Cardiac septum (tissue), 1 donor: Measurements from ENCODE around the gene ADGRG1. TPM values are rescaled to one million over a fixed set of nuclear protein-coding genes. Genes with fewer than 3 reads are reported as not detected.
"Not testable (repeated sequence)": the region's sequence is repeated elsewhere in the genome, so short reads cannot be mapped to it uniquely, and the experiment has no call there.

Experiments used
- DNase-seq: peaks from one replicate; pipeline ENCODE4 v3.0.0-alpha.2; 2020; ENCODE audit warnings: low spot score
- intact Hi-C: fragments of 100-400 bp; cut with DNase I; formaldehyde crosslinking; loops from one replicate; pipeline ENCODE4 v1.14.0; 2022
- total RNA-seq: library from RNA; stranded (reverse); fragmentation: NEBNext Ultra II Directional; extraction: Animal tissue kit (Norgen Biotek cat#: 25700); gene quantifications from one replicate; pipeline ENCODE4 v1.2.1, GENCODE V29; 2021
- donor health status: DM: no; HTN: no; CAD: no.

Gene ADGRG1
- total RNA-seq, 1 donor from 2014 or later = 15.9 TPM

DNA sequence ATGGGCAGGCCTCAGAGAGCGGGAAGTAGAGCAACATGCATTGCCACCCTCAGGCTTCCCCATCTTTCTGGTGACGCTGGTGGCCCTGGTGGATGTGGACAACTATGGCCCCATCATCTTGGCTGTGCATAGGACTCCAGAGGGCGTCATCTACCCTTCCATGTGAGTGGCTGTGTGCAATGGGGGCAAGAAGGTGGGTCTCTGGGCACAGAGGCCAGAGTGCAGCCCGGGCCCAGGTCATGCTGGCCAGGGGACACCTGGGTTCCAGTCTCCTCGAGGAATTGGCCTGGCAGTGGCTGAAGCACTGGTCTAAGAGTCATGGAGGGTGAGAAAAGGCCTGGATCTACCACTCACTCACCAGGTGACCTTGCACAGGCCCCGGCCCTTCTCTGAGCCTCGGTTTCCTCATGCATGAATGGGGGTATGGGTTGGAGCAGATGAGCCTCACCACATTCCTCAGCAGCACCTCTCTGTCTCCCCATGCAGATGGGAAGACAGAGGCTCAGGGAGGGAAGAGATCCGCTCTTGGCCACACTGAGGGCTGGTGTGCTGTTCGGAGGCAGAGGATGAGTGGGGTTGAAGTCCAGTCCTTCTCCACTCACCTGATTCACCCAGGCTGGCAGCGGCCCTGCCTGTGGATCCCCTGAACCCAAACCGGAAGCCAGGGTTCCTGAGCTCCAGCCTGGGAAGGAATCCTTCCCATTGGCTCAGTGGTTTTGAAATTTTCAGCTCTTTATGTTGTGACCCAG is 32.5 kb downstream of the ADGRG1 start:
- DNase-seq = no peak
- intact Hi-C loops = no loop called here

DNA sequence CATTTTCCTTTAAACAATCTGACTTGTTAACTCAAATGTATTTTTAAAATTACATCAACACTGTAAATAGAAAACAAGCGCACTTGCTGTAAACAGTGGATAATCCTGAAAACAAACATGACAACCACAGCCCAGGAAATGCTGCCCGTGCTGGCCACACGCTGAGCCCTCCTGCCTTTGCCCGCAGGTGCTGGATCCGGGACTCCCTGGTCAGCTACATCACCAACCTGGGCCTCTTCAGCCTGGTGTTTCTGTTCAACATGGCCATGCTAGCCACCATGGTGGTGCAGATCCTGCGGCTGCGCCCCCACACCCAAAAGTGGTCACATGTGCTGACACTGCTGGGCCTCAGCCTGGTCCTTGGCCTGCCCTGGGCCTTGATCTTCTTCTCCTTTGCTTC is 33.1 kb downstream of the ADGRG1 start:
- no peak for DNase-seq
- intact Hi-C loops = no loop called here

DNA sequence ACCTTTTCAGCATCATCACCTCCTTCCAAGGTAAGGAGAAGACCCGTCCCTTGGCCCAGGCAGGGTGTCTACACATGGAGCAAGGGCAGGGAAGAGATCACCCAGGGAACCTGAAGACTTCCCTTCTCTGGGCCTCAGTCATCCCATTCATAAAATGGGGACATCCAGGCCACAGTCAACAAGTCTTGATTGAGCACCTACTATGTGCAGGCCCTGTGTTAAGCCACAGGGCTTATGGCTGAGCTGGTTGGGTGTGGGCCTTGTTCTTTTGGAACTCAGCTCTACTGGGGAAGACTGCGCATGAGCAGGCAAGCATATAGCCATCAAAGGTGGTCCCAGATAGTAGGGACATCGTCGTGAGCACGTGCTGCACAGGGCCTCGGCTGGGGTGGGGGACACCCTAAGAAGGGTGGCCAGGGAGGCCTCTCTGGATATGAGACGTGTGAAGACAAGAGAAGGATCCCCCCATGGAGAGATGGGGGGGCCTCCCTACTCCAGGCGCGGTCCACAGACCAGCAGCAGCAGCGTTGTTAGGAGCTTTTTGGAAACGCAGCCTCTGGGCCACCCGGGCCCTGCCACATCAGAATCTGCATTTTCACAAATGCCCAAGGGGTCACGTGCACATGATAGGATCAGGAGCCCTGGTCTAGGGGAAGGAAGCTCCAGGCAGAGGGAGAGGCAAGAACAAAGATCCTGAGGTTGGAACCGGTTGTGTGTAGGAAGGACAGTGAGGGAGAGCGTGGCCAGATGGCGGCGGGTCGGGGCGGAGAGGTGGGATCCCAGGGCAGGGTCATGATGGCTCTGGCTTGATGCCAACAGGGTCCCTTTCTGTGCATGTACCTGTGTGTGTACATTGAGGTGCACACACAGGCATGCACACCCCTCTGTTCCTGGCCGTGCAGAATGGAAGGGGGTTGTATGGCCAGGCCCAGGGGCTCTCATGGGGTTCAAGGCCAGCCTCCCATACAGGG is 33.8 kb downstream of the ADGRG1 start:
- intact Hi-C loops = no loop called here
- DNase-seq = no peak

DNA sequence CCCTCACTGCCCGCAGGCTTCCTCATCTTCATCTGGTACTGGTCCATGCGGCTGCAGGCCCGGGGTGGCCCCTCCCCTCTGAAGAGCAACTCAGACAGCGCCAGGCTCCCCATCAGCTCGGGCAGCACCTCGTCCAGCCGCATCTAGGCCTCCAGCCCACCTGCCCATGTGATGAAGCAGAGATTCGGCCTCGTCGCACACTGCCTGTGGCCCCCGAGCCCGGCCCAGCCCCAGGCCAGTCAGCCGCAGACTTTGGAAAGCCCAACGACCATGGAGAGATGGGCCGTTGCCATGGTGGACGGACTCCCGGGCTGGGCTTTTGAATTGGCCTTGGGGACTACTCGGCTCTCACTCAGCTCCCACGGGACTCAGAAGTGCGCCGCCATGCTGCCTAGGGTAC is 35.0 kb downstream of the ADGRG1 start:
- no peak for DNase-seq
- intact Hi-C loops = no loop called here

DNA sequence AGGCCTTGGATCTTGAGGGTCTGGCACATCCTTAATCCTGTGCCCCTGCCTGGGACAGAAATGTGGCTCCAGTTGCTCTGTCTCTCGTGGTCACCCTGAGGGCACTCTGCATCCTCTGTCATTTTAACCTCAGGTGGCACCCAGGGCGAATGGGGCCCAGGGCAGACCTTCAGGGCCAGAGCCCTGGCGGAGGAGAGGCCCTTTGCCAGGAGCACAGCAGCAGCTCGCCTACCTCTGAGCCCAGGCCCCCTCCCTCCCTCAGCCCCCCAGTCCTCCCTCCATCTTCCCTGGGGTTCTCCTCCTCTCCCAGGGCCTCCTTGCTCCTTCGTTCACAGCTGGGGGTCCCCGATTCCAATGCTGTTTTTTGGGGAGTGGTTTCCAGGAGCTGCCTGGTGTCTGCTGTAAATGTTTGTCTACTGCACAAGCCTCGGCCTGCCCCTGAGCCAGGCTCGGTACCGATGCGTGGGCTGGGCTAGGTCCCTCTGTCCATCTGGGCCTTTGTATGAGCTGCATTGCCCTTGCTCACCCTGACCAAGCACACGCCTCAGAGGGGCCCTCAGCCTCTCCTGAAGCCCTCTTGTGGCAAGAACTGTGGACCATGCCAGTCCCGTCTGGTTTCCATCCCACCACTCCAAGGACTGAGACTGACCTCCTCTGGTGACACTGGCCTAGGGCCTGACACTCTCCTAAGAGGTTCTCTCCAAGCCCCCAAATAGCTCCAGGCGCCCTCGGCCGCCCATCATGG is 35.7 kb downstream of the ADGRG1 start:
- DNase-seq = no peak
- intact Hi-C loops = no loop called here

DNA sequence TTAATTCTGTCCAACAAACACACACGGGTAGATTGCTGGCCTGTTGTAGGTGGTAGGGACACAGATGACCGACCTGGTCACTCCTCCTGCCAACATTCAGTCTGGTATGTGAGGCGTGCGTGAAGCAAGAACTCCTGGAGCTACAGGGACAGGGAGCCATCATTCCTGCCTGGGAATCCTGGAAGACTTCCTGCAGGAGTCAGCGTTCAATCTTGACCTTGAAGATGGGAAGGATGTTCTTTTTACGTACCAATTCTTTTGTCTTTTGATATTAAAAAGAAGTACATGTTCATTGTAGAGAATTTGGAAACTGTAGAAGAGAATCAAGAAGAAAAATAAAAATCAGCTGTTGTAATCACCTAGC is 36.2 kb downstream of the ADGRG1 start:
- no peak for DNase-seq
- intact Hi-C loops = no loop called here

DNA sequence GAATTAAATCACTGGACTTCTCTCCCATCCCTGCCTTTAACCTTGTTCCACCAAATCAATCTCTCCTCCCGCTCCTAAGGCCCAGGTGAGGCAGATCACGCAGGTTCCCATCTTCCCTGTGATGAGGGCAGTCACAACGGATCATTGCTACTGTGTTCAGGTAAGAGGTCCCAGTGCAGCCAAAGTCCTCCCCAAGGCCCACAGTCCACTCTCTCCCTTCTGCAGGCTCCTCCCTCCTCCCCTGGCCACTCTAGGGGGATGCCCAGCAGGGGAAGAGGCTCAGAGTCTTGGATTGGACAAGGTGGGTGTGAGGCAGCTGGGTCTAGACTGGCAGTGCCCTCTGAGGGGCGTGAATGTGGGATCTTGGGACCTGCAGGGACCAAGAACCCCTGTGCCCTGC is 37.1 kb downstream of the ADGRG1 start:
- no peak for DNase-seq
- intact Hi-C loops = no loop called here

DNA sequence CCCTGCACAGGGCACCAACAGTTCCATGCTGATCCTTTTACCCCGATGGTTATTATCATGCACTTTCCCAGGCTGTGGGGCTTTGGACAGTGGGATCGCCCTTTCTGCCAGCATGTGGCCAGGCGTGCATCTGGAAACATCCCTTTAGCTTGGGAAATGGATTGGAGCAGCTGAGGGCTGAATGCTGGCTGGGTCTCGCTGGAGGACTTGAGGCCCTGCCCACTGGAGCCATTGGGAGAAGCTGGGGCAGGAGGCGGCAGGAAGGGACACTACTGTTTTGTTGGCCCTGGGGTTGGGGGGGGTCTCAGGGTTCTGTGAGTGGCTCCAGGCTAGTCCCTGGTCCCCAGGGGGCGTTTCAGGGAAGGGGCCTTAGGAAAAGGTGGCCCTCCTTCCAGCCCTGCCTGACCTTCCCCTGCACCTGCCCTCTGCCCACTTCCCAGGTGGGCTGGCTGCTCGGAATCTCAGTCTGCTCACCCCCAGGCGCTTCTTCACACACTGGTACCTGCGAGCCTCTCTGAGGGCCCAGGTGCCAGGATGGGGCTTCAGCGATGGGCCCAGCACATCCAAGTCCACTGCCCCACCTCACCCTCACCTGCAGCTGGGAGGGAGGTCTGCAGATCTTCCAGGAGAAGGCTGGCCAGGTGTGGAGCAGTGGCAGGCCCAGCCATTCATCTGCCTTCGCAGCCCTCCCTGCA is 38.1 kb downstream of the ADGRG1 start:
- intact Hi-C loops = no loop called here
- DNase-seq = no peak

DNA sequence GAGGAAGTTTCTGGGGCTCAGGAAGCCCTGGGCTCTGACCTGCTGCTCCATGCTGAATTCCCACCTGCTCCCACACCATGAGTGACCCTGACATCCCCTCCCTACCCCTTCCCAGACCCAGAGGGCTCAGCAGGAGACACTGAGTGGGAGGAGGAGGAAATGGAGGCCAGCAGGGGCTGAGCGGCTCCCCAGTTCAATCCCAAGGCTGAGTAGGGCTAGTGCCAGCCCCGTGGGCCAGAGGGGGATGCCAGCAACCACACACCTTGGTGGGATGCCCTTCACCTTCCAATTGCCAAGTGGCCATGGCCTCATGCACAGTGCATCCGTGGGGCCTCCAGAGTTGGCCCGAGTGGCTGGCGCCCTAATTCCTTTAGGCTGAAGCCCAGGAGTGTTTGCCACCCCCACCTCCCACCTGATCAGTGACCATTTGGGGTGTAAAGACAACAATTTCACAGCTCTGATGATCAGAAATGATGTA is 38.7 kb downstream of the ADGRG1 start:
- intact Hi-C loops = no loop called here
- DNase-seq = no peak

DNA sequence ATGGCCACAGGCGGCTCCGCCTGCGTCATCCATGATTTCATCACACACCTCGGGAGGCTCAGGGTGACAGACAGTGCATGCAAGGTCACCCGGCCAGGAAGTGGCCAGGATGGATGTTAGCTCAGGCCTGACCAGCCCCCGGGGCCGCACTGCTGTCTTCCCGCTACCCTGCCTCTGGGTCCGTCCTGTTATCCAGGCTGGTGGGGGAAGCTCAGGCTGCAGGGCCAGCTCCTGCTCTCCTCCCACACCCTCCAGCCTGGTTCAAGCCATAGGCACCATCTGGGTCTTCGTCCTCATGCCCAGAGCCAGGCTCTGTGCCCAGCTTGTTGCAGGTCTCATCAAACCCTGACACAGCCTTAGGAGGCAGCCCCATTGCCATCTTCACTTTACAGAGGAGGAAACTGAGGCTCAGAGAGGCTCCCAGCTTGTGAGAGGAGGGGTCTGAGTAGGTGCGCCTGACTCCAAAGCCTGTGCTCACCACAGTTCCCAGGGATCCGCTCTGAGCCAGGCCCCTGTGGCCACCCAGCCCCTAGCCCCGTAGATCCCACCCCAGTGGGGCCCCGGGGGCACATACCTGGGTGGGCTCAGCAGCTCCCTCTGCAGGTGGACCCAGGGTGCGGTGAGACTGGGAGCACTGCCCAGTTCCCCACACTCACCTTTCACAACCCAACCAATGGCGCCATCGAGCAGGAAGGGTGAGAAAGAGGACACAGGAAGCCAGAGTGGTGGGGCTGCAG is 39.3 kb downstream of the ADGRG1 start:
- DNase-seq = peak; percentile 94
- intact Hi-C loops = no loop called here

DNA sequence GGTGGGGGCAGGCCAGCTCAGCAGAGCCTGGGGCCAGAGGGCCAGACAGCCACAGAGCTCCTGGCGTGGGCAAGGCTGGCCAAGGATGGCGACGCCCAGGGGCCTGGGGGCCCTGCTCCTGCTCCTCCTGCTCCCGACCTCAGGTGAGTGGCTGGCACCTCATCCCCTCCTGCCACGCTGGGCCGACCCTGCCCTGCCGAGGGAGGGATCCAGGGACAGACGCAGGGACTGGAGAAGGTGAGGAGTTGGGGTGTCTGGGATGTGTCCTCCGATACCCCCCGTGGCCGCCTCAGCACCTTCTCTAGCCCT is 39.8 kb downstream of the ADGRG1 start, which contains the start of gene ADGRG3:
ADGRG3 (plus strand) TSS at position 44 of the 309 bp plus-strand sequence; CDS start at position 86, 42 bp downstream.
- intact Hi-C loops = no loop called here
- no peak for DNase-seq

DNA sequence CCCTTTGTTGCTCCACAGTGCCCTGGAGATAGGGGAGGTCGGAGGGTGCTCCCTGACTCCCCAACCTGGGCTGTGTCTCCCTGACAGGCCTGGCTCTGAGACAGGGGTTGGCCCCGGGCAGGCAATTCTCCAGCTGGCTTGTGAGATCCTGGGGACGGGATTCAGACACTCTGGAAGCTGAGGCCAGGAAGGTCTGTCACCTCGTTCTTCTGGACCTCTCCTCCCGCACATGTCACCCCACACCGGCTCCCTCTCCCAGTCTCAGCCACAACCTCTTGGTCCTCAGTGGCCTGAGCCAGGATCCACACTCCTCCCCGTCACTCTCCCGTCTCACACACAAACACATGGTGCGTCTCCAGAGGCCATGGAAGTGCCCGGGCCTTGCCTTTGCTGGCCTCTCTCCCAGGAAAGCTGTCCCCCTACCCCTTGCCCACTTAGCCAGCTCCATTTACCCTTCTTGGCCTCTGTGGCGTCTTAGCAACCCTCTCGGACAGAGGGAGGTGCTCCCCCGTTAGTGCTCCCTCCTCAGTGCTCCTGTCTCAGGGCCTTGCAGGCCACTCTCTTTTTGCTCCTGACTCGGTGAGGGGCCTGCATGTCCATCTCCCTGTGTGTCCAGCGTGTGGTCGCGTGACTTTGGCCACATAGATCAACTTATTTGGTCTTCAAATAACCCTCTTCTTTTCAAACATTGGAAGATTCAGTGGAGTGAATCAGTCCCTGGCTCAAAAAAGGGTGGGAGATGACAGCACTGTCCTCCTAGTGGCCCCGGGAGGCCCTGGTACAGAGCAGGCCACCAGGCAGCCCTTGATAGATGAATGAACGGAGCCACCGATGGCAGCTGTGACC is 40.4 kb downstream of the ADGRG1 start:
- no peak for DNase-seq
- intact Hi-C loops = no loop called here

DNA sequence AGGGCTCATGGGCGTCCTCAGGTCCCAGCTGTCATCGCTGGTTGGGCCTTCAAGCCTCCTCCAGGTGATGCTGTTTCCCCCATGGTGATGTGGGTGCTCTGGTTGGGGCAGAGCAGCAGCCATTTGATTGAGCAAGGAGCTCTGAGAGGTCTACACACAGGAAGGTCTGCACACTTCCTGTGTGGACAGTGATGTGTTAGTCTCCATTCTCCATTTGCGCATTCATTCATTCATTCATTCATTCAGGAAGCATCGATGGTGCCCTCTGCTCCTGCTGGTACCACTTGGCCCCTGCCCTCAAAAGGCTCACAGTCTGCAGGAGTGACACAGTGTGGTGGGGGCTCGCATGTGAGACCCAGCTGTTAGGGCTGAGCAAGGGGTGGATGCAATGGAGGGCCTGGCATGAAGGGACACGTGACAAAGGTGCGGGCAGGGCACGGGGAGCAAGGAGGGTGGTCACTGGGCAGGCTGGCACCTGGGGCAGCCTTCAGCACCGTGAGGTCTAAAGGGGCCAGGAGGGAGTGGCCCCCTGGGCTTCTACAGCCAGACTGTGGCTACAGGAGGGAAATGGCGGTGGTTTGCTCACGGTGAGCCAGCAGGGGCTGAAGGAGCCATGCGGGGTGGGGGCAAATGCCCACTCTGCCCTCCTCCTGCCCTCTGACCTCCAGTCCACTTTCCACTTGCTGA is 41.2 kb downstream of the ADGRG1 start:
- intact Hi-C loops = no loop called here
- DNase-seq = no peak

DNA sequence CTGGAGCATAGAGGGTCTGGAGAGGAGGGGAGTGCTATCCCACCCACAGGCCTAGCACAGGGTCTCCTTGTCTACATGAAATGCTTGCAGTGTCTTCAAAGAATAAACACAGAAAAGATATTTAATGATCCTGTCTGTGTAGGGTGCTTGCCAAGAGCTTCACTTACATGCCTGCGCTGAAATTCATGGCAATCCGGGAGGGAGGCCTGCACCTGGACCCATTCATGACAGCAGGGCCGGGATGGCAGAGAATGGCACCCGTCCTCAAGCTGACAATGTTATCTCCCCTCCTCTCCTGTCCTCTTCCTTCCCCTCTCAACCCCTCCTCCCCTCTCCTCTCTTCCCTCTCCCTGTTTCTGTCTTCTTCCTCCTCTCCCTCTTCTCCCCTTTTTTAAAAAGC is 41.8 kb downstream of the ADGRG1 start:
- no peak for DNase-seq

DNA sequence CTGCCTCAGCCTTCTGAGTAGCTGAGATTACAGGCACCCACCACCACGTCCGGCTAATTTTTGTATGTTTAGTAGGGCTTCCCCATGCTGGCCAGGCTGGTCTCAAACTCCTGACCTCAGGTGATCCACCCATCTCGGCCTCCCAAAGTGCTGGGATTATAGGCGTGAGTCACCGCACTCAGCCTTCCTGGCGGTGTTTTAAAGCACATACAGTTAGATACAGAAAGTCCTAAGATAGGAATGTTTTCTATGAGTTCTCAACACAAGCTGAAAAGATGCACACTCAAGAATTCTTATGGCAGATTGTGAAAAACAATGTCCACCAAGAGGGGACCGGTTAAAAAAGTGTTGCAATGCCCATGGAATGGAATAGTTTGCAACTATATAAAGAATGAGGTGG is 43.0 kb downstream of the ADGRG1 start:
- intact Hi-C loops, DNase-seq: not testable (repeated sequence)

More for the DNA sequence above, 41.8 kb downstream of the ADGRG1 start:
- intact Hi-C loops = no loop called here

DNA sequence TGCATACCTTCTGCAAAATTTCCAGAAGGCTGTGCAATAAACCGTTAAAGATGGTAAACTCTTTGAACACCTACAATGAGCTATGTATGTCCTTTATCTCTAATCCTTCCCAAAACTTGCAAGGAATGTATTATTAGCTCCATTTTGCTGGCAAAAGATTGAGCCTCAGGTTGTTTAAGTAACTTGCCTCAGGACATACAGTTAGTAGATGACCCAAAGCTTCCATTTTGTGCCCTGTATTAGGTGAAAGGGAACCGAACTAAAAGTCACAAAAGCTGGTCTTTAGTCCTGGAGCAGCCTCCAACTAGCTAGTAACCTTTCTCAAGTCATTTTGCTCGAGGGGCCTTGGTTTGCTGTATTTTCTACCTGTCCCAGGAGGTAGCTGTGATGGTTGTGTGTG is 44.0 kb downstream of the ADGRG1 start:
- no peak for DNase-seq
- intact Hi-C loops = no loop called here

DNA sequence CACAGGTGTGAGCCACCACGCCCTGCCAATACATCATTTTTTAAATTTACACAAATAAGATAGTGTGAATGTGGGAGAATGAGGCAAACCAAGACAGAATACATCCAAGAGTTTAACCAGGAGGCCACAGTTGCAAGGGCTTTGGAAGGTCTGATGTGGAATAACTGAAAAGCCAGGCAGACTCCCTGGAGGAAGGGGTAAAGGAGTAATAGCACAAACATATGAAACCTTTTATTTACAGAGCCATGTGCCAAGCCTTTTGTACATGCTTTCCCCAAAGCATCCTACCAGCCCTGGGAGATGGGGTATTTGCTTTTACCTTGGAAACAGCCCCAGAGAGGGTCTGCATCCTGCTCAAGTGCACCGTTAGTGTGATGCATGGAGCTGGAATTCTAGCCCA is 44.4 kb downstream of the ADGRG1 start:
- DNase-seq = no peak
- intact Hi-C loops = no loop called here
